ENCODE data around the gene MAN2C1.

- no peak for TF ChIP-seq CTCF (IDR thresholded peaks at IDR 0.05)
- TF ChIP-seq POLR2A (IDR thresholded peaks at IDR 0.05) = no peak
- TF ChIP-seq POLR2AphosphoS5 (IDR thresholded peaks at IDR 0.05) = no peak
- no peak for TF ChIP-seq EP300 (IDR thresholded peaks at IDR 0.05)
These were observed 40.9 kb downstream of the MAN2C1 start for GRCh38 chr15:75327491-75327890.
